DLD1 (cell line): Measurements from ENCODE around the gene GRID1.
"Not testable (repeated sequence)": the region's sequence is repeated elsewhere in the genome, so short reads cannot be mapped to it uniquely, and the experiment has no call there.

Experiments used
- in situ Hi-C: cut with HindIII; loops from 2 replicates; pipeline ENCODE4 v1.10.0; 2017; ENCODE audit warnings: low sequenced_read_pairs

GRID1 gene

DNA sequence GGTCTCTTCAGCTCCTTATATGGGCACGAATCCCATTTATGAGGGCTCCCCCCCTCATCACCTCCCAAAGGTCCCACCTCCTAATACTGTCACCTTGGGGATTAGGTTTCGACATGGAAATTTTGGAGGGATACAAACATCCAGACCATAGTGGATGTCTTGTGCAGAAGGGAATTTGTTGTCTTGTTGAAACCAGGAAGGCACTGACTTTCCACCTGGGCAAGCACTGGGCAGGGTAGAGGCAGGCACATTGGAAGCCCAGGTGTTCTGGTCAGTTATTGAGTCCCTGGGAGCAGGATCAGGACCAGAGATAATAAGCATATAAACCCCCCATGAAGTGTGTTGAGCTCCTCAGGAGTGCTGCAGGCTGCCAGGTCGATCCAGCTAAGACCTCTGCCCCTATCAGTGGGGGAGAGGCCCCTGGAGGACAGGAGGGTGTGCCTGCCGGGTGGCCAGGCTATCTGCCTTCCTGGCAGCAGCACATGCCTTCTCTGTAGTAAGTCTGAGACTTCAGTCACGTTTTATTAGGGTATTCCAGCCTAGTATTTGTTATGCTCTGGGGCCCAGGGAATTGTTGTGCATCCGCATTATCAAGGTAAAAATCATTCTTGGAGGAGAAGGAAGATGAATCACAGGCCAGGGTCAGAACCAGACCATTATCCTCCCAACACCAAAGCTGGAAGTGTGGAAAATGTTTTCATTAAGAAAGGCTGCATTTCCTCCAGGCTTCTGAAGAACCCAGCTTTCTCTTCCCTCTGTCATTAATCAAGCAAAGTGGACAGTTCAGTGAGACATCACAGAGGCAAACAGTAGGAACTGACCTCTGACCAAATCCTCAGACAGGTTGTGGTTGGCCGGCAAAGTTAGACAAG, 503.1 kb downstream of the GRID1 start:
- in situ Hi-C loops = no loop called here

DNA sequence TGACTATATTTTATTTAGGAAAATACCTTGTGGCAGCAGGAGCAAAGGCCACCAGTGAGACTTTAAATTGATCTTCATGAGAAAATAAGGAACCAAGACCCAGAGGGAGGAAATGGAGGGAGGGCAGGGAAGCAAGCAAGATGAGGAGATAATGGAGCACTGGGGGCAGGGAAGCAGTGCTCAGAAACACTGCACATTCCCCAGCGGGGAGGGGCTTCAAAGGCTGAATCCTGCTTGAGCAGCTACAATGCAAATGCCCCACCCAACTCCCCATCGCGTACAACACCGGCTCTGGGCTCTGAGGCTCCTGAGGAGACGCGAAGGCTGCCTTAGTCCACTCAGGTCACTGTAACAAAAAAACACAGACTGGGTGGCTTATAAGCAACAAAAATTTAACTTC, 503.8 kb downstream of the GRID1 start:
- in situ Hi-C loops = no loop called here

DNA sequence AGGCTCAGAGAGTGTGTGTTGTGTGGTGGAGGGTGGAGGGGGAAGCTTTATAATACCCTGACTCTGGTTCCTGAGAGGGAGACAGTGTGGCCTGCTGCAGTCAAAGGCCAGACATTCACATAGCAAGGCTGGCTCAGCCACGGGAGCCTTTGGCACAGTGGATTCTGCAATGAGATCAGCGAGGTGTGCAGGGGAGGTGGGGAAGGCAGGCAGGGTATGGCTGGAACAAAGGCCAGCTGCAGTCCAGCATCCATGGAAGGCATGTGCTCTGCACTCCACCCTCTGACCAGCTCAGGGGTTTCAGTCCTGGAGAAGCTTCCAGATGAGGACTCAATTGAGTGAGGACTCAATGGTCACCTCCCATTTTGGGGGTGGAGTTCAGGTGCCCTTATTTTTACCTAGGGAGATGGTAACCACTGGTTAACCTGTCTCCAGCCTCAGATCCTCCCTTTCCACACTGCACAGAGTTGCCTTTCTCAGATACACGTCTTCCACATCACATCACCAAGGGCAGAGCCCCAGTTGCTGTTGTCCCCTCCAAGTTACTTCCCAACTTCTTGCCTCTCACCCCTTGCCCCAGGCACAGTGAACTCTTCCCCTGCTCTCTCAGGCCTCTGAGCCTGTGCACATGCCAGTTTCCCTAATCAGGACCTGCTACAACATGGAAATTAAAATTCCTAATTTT, 504.9 kb downstream of the GRID1 start:
- in situ Hi-C loops = no loop called here

DNA sequence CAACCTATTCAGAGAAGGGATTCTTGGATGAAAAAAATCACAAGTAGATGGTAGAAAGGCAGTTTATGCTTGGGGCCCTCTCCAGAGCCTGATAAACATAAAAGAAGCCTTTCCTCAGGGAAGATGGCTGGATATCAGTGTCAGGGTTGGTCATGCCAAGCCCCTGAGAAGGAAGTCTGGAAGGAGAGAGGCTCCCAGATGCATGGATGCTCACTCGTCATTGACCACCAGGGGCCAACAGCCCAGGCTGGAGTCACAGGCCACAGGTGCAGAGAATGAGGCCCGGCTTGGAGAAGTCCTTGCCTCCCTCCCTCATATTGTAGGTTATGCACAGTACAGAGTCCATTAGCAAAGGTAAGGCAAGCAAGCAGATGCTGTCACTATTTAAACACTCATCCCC, 506.7 kb downstream of the GRID1 start:
- in situ Hi-C loops = no loop called here

DNA sequence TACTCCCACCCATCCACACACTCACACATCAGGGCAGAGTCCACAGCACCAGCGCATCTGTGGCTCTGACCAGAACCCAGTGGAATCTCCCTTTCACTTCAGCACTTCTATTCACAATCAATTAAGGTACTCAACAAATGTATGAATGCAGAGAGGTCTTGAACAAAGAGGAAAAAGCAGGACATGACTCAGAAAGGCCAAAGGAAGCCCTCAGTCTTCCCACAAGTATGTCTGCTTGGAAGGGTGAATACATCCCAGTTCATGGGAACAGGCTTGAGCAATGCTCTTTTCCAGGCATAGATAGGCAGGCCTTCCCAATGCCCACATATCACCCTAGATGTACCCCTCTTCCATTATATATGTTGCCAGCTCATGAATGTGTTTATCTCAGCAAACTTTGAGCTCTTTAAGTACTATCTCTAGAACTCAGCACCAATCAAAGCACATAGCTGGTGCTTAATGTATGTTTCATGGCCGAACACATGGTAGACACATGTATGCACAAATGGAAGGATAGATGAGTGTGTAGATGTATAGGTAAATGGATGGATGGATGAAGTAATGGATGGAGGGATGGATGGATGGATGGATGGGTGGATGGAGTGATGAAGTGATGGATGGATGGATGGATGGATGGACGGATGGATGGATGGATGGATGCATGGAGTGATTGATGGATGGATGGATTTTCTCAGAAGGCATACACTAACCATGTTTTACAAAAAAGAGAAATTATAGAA, 507.6 kb downstream of the GRID1 start:
- in situ Hi-C loops = no loop called here

DNA sequence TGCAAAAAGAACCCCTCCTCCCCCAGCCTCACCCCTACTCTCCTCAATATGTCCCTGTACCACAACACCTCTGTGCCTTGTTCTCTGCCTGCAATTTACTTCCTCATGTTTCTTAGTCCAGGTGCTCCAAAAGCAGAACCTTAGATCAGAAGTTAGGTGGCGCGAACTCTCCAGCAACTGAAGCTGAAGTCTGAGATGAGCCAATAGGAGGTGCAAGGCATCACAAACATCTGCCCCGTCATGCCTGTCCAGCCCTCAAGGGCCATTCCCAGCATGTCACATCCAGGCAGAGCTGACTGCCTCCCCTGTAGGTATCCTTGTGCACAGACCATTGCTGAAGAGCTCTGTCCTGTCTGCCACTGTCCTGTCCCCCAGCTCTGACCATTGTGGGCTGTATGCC, 508.8 kb downstream of the GRID1 start:
- in situ Hi-C loops = no loop called here

DNA sequence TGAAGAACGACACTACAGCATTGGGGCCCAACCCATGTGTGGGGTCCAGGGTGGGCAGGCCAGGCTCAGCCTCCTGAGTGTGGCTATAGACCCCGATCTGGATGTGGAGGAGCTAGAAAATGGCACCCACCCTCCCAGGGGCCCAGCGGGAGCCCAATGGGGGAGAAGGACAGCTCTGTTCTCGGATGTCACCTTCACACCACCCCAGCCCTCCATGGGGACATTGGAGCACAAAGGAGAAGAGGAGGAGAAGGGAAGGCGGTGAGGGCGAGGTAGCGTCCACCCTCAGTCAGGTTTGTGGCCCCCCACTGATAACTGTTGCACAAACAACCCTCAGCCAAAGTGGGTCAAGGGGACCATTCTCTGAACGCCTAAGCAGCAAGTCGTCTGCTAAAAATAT, 509.3 kb downstream of the GRID1 start:
- in situ Hi-C loops = no loop called here

DNA sequence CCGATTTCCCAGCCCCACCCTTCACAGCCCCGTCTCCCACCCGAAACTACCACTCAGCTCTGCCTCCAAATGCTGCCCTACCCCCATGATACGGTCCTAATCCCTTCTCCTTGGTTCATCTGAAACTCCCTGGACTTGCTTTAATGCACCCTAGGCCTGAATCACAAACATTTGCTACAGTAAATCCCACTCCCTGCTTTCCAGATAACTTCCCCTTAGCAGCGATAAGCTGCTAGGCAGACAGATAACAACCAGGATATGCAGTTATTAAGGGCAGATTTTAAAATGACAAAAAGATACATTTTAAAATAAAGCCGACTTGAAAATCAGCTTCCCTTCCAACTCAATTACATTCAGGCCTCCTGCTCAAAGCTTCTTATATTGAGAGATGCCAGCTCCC, 514.7 kb downstream of the GRID1 start:
- in situ Hi-C loops = no loop called here

DNA sequence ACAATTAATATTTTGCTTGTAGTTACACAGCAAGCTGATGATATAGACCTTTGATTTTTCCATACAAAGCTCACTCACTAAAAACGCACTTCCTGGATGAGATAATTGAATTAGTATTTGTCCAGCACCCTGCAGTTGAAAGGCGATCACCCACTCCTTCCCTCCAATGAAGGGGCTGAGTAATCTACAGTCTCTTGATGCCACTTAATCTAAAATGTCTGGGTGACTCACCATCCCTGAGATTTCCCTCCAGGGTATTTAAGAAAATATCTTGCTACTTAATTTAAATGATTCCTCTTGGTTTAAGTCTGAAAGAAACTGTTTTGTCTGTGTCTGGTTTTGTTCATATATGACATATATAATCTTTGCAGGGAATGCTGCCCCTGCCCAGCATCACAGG, 515.3 kb downstream of the GRID1 start:
- in situ Hi-C loops = no loop called here

DNA sequence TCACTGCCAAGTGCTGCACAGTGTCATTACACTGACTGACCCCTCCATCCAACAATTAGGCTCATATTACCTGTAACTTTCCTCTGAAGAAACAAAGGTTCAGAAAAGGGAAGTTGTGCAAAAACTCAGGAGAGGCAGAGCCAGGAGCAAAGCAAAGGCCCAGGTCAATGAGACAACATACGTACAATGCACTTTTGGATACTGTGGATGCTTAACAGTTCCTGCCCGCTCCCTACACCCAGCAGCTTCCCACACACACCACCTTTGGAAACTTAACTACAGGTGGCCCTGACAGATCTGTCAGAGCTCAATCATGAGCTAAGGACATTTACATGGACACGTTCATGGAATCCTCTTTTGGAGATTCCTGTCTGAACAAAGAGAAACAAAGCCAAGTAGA, 515.9 kb downstream of the GRID1 start:
- in situ Hi-C loops = no loop called here

DNA sequence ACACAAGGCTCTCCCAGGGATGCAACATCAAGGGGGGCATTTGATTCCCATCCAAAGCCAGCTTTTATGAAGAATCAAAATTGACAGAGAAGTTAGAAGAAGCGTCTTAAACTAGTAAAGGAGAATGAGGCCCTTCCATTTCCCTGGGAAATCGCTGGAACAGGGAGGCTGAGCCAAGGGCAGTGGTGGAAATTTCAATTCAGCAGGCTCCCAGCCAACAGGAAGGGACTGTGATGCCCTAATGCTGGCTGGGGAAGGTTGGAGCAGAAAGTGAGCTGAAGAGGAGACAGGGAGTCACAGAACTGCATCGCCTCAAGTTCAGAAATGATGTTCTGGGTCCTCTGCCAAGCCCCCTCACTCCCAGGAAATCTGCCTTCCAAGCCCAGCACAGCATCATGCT, 517.3 kb downstream of the GRID1 start:
- in situ Hi-C loops = no loop called here

DNA sequence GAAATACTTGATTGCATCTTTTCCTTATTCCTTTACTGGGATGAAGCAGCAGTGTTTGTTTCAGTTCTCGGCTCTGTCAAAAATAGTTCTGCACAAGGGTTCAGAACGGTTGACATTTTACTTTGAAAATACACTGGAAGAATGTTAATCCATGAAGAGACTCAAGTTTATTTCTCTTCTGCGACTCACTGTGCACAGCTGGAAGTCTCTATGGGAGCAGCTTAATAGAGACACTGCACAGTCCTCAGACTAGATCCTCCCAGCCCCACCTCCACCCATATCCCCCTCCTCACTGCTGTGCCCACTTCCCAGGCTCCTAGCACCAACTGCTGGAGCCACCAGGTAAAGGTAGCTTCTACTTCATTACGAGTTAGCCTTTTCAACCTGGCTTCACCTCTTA, 517.8 kb downstream of the GRID1 start:
- in situ Hi-C loops = no loop called here

DNA sequence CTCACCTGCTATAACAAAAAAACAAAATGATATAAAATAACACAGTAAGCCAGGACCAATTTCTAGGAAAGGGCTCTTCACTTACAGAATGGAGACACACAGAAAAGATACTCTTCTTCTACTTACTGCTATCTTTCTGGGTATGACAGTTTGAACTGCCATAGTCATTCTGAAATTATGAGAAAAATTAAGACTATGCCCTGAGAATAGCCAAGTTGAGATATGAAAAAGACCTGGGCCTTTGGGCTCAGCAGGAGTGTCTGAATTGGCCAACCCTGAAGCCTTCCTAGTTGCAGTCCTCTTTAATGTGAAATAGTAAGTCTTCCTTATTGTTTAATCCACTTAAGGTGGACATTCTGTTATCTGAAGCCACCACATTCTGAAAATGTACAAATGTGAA, 519.5 kb downstream of the GRID1 start:
- in situ Hi-C loops = no loop called here

DNA sequence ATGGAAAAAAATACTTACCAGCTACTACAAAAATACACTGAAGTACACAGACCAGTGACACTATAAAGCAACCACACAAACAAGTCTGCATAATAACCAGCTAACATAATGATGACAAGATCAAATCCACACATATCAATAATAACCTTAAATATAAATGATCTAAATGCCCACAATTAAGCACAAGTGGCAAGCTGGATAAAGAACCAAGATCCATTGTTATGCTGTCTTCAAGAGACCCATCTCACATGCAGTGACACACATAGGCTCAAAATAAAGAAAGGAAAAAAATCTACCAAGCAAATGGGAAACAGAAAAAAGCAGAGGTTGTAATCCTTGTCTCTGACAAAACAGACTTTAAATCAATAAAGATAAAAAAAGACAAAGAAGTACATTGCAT, 527.9 kb downstream of the GRID1 start:
- in situ Hi-C loops = not testable (repeated sequence)

DNA sequence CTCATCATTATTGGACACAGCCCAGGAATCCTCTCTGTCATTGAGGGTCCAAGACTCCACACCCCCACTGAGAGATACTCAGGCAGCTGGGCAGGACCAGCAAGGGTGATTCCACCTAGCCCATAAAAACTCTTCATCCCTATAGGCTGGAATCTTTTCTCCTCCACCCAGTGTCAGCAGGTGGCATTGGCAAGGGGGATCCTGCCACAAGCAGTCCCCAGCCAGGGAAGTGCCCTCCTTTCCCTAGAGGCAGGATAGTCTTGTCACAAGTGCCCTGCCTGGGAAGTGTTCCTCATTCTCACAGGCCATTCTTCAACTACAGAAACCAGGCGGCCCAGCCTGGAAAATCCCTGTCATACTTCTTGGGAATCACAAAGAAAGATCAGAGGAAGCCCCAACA, 533.6 kb downstream of the GRID1 start:
- in situ Hi-C loops = no loop called here

DNA sequence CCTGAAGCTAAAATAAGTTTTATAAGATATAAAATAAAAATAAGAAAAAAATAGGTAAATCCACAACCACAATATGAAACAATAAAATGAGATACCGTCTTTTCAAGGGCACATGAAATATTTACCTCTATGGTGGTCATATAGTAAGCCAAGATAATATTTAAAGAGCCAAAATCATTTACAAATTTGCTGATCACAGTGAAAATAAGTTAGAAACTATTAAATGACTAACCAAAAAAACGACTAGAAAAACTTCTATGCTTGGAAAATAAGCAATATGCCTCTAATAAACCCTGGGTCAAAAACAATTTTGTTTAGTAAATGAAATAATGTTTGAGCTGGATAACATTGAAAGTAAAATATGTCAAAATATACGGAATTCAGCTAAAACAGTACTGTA, 535.2 kb downstream of the GRID1 start:
- in situ Hi-C loops = no loop called here

DNA sequence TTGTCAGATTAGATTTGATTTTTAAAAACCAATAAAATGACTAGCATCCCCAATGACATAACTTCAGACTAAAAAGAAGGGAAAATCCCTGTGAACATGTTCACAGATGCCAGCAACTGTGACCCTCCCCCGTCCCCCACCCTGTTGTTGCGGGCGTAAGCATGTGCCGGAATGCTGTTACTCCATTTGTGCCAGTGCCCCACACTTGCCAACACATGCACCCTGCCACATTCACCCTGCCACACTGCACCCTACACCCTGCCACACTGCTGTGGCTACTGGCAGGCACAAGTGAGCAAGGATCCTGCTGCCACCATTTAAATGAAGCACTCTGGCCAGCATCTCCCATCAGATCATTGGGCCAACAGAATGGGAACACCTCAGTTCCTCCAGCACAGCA, 540.2 kb downstream of the GRID1 start:
- in situ Hi-C loops = no loop called here

DNA sequence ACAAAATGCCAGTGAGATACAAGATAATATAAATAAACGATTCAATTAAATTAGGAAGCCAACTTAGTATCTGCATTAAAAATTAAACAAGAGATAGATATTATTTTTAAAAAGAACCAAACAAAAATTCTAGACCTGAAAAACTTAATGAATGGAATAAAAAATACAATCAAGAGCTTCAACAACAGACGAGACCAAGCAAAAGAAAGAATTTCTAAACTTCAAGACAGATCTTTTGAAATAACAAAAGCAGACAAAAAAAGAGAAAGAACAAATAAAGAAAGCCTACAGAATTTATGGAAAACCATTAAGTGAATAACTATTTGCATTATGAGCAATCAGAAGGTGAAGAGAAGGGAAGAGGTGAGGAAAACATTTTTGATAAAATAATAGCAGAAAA, 555.2 kb downstream of the GRID1 start:
- in situ Hi-C loops = no loop called here

DNA sequence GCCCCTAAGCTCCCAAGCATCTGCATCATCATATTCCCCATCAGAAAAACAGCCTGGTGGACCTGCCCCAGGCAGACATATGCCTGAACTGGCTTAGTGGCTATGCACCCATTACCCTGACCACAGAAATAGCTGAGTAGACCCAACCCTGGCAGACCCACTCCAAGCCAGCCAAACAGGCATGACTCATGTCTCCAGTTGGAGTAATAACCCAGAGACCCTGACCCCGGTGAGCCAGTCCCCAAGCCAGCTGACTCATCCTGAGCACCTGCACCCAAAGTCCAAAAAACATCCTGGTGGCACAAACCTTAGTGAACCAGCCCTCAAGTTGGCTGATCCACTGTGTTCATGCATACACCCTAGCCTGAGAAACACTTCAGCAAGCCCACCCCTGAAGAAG, 555.9 kb downstream of the GRID1 start:
- in situ Hi-C loops = no loop called here

DNA sequence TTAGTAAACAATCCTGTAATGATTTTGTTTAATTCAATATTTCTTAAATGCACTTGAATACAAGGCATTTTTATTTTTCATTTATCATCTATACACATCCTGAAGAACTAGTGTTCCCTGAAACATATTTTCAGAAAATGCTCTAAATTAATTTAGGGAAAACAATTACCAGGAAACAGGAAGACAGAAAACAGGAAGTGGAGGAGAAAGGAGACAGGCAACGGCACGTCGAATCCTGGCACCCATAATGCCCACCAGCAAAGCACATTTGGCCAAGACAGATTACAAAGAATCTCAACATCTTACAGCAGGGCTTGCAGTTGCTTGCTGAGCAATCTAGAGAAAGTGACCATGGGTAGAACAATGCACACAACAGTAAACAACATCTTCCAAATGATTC, 571.1 kb downstream of the GRID1 start:
- in situ Hi-C loops = no loop called here

DNA sequence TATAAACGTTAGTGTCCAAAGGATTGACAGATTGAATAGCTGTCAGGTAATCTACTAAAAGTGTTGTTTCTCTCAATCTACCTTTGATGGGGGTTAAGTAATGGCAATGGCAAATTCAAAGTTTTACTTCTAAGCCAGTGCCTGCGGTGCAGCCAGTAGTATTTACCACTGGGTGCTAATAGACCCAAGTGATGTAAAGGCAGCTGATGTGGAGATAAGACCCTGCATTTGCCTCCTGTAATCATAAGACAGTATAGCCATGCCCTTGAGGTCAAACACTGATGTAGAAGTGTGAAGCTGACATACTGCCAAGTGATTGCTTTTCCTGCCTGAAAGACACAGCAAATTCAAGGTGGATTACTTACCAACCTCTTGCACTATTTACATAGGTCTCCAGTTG, 572.0 kb downstream of the GRID1 start:
- in situ Hi-C loops = no loop called here

DNA sequence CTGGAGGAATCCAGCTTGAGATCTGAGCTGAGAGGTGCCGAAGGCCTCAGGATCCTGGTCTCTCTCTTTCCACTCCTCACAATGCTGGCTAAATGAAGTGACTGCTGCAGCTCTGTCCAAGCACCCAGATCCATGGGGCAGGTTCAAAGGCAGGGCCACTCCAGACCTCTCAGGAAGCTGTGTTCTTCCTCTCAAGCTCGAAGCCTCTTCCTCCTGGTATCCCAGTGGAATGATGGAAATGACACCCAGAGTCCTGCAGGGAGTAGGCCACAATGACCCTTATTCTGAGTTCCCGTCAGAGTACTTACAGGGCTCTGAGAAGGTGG, 574.1 kb downstream of the GRID1 start:
- in situ Hi-C loops = no loop called here
